ENCODE data around the gene BHLHE23.

BHLHE23 gene

GRCh38 chr20:62978561-62978943 is 28.2 kb downstream of the BHLHE23 start:
- TF ChIP-seq, protein P1, sequence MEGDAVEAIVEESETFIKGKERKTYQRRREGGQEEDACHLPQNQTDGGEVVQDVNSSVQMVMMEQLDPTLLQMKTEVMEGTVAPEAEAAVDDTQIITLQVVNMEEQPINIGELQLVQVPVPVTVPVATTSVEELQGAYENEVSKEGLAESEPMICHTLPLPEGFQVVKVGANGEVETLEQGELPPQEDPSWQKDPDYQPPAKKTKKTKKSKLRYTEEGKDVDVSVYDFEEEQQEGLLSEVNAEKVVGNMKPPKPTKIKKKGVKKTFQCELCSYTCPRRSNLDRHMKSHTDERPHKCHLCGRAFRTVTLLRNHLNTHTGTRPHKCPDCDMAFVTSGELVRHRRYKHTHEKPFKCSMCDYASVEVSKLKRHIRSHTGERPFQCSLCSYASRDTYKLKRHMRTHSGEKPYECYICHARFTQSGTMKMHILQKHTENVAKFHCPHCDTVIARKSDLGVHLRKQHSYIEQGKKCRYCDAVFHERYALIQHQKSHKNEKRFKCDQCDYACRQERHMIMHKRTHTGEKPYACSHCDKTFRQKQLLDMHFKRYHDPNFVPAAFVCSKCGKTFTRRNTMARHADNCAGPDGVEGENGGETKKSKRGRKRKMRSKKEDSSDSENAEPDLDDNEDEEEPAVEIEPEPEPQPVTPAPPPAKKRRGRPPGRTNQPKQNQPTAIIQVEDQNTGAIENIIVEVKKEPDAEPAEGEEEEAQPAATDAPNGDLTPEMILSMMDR (IDR thresholded peaks at IDR 0.05; ENCODE audit: extremely low read depth, insufficient read depth, missing control alignments), result no peak
- in situ Hi-C loops (cut with MboI; ENCODE audit: low pct_unique_long_range_greater_than_20kb, low sequenced_read_pairs, unreplicated experiment), result no loop called here
- no peak for DNase-seq (ENCODE audit: low spot score)

DNA sequence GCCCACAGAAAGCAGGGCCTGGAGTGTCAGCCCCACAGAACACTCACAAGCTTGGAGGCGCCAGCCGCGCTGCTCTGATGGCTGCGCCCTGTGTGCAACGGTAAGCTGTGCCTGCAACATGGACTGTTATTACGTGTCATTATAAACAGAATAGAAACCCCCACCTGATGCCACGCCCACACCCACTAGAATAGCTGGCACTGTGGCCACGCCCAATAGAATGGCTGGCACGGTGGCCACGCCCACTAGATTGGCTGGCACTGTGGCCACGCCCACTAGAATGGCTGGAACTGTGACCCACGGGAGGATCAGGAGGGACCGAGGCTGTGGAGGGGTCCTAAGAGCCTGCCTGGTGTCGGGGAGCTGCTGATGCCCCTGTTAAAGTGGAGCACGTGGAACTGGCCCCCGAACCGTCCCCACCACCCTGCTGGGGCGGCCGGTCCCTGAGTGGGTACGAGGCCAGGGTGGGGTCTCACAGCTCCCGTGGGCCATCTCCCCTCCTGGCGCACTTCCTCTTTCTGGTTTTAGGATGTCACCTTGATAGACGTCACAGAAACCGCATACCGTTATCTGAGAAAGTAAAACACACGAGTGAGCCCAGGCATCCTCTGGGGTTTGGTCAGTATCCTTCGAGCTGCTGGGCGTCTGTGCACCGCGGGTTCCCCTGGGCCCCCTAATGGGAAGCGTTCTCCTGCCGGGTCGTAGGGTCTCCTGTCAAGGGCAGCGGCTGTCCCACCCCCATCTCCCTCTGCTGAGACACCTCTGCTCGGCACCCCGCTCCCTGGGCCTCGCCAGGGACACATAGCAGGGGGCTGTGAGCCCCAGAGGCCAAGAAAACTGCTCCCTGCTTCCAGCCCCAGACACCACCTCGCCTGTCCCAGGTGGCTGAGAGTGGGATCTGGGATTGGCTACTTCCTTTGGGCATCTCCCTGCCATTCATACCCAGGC is 28.9 kb downstream of the BHLHE23 start:
- peak; percentile 89 for DNase-seq (ENCODE audit: low spot score)
- TF ChIP-seq, protein P1 (IDR thresholded peaks at IDR 0.05; ENCODE audit: extremely low read depth, insufficient read depth, missing control alignments), result no peak
- in situ Hi-C loops (cut with MboI; ENCODE audit: low pct_unique_long_range_greater_than_20kb, low sequenced_read_pairs, unreplicated experiment), result no loop called here

- in situ Hi-C loops (cut with MboI; ENCODE audit: low pct_unique_long_range_greater_than_20kb, low sequenced_read_pairs, unreplicated experiment), result no loop called here
- DNase-seq (ENCODE audit: low spot score), result no peak
- TF ChIP-seq, protein P1 (IDR thresholded peaks at IDR 0.05; ENCODE audit: extremely low read depth, insufficient read depth, missing control alignments), result no peak
These were observed 29.9 kb downstream of the BHLHE23 start for GRCh38 chr20:62976886-62977285.

GRCh38 chr20:62975812-62976508 is 30.8 kb downstream of the BHLHE23 start:
- DNase-seq (ENCODE audit: low spot score), result no peak
- in situ Hi-C loops (cut with MboI; ENCODE audit: low pct_unique_long_range_greater_than_20kb, low sequenced_read_pairs, unreplicated experiment), result no loop called here
- TF ChIP-seq, protein P1 (IDR thresholded peaks at IDR 0.05; ENCODE audit: extremely low read depth, insufficient read depth, missing control alignments), result no peak

DNA sequence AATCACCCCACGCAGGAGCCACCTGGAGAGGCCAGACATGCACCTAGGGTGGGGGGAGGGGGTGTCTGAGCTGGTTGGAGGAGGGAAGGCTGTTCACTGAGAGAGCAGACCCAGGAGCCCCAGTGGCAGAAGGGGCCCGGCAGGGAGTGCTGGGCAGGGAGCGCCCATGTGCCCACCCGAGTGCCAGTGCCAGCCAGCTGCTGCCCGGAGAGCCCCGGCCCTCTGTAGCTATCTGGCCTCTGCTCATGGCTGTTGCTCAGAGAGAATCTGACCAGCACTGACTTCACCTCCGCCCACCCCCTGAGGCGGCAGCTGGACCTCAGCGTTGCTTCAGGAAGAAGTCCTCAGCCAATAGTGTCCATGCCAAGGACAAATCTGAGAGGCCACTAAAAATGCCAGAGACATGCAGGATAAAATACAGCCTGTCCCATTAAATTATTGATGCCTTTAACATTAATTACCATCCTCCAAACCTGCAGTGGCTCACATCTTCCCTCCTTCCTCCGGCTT is 31.5 kb downstream of the BHLHE23 start:
- no peak for DNase-seq (ENCODE audit: low spot score)
- in situ Hi-C loops (cut with MboI; ENCODE audit: low pct_unique_long_range_greater_than_20kb, low sequenced_read_pairs, unreplicated experiment), result no loop called here
- TF ChIP-seq, protein P1 (IDR thresholded peaks at IDR 0.05; ENCODE audit: extremely low read depth, insufficient read depth, missing control alignments), result no peak

DNA sequence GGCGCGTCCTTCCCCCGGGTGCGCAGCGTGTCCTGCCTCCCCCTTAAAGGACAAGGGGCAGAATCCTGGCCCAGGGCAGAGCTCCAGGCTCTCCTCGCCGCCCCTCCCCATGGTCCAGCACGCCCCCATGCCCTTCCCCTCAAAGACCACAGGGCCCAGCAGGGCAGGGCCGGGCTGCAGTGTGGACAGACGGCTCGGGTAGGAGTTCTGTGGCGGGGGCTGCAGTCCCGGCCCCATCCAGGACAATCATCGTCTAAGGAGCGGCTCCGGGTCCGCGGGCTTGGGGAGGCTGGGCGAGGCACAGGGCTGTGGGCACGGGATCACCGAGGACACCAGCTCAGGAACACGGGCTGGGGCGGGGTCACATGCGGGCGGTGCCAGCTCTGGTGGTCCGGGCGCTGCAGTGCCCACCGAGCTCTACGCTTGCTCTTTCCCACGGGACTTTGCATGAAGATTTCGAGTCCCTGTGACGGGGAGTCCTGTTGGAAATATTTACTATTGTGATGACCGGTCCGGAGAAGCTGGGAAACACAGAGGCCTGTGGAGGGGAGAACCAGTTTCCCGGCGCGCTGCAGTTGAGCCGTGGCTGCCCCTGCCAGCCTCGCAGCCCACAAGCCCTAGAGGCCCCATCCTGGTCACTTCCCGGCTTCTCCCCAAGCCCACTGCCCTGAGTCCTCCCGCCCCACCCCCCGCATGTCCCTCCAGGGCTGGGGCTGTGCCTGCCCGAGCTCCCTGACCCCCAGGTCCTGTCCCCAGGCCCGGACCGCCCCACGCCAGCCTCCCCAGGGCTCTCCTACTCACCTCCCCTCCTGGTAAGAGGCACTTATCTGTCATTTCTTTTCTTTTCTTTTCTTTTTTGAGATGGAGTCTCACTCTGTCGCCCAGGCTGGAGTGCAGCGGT is 33.7 kb downstream of the BHLHE23 start:
- in situ Hi-C loops (cut with MboI; ENCODE audit: low pct_unique_long_range_greater_than_20kb, low sequenced_read_pairs, unreplicated experiment), result no loop called here
- DNase-seq (ENCODE audit: low spot score), result no peak
- TF ChIP-seq, protein P1 (IDR thresholded peaks at IDR 0.05; ENCODE audit: extremely low read depth, insufficient read depth, missing control alignments), result no peak
